ENCODE measurements around the gene GRIK1.

The GRIK1 gene

GRCh38 chr21:29624776-29625175, 315.0 kb downstream of the GRIK1 start:
- TF ChIP-seq CTCF (IDR thresholded peaks at IDR 0.05; ENCODE audit: insufficient read depth, low read length, poor library complexity, severe bottlenecking) = no peak
- no peaks in the 10 kb centered on the region for H3K36me3 ChIP-seq (ENCODE audit: control insufficient read depth, insufficient read depth, low read length)
- H3K4me3 ChIP-seq (replicated peaks; ENCODE audit: low read depth, low read length) = no peak overlapping the region
- H3K27me3 ChIP-seq (replicated peaks; ENCODE audit: control insufficient read depth, insufficient read depth, low read length) = no peaks in the 10 kb centered on the region
- no peak for DNase-seq (ENCODE audit: extremely low read depth, insufficient read length)

- Histone ChIP-seq H3K27me3 (replicated peaks; ENCODE audit: control insufficient read depth, insufficient read depth, low read length) (no peaks in the 10 kb centered on the region), H3K4me3 (replicated peaks; ENCODE audit: low read depth, low read length) (no peak overlapping the region), H3K36me3 (ENCODE audit: control insufficient read depth, insufficient read depth, low read length) (no peaks in the 10 kb centered on the region)
- no peak for TF ChIP-seq CTCF (IDR thresholded peaks at IDR 0.05; ENCODE audit: insufficient read depth, low read length, poor library complexity, severe bottlenecking)
- no peak for DNase-seq (ENCODE audit: extremely low read depth, insufficient read length)
Observed at GRCh38 chr21:29621525-29621924, 318.3 kb downstream of the GRIK1 start.

GRCh38 chr21:29616209-29616751, 323.5 kb downstream of the GRIK1 start:
- Histone ChIP-seq H3K36me3 (ENCODE audit: control insufficient read depth, insufficient read depth, low read length) (no peaks in the 10 kb centered on the region), H3K27me3 (replicated peaks; ENCODE audit: control insufficient read depth, insufficient read depth, low read length) (no peaks in the 10 kb centered on the region), H3K4me3 (replicated peaks; ENCODE audit: low read depth, low read length) (no peak overlapping the region)
- no peak for TF ChIP-seq CTCF (IDR thresholded peaks at IDR 0.05; ENCODE audit: insufficient read depth, low read length, poor library complexity, severe bottlenecking)
- no peak for DNase-seq (ENCODE audit: extremely low read depth, insufficient read length)

GRCh38 chr21:29613877-29614276, 325.9 kb downstream of the GRIK1 start:
- H3K27me3 ChIP-seq (replicated peaks; ENCODE audit: control insufficient read depth, insufficient read depth, low read length) = no peaks in the 10 kb centered on the region
- no peak for TF ChIP-seq CTCF (IDR thresholded peaks at IDR 0.05; ENCODE audit: insufficient read depth, low read length, poor library complexity, severe bottlenecking)
- no peak overlapping the region for H3K4me3 ChIP-seq (replicated peaks; ENCODE audit: low read depth, low read length)
- no peaks in the 10 kb centered on the region for H3K36me3 ChIP-seq (ENCODE audit: control insufficient read depth, insufficient read depth, low read length)
- DNase-seq (ENCODE audit: extremely low read depth, insufficient read length) = no peak

GRCh38 chr21:29613021-29613420, 326.8 kb downstream of the GRIK1 start:
- Histone ChIP-seq H3K36me3 (ENCODE audit: control insufficient read depth, insufficient read depth, low read length) (no peaks in the 10 kb centered on the region), H3K4me3 (replicated peaks; ENCODE audit: low read depth, low read length) (no peak overlapping the region), H3K27me3 (replicated peaks; ENCODE audit: control insufficient read depth, insufficient read depth, low read length) (no peaks in the 10 kb centered on the region)
- DNase-seq (ENCODE audit: extremely low read depth, insufficient read length) = no peak
- no peak for TF ChIP-seq CTCF (IDR thresholded peaks at IDR 0.05; ENCODE audit: insufficient read depth, low read length, poor library complexity, severe bottlenecking)

- no peaks in the 10 kb centered on the region for H3K36me3 ChIP-seq (ENCODE audit: control insufficient read depth, insufficient read depth, low read length)
- no peak for DNase-seq (ENCODE audit: extremely low read depth, insufficient read length)
Observed at GRCh38 chr21:29610779-29611360, 328.9 kb downstream of the GRIK1 start.

More at GRCh38 chr21:29610779-29611360, 328.9 kb downstream of the GRIK1 start:
- Histone ChIP-seq H3K4me3 (replicated peaks; ENCODE audit: low read depth, low read length) (no peak overlapping the region), H3K27me3 (replicated peaks; ENCODE audit: control insufficient read depth, insufficient read depth, low read length) (no peaks in the 10 kb centered on the region)
- TF ChIP-seq CTCF (IDR thresholded peaks at IDR 0.05; ENCODE audit: insufficient read depth, low read length, poor library complexity, severe bottlenecking) = no peak
